ENCODE results near the gene SLC25A13.

SLC25A13 gene

GRCh38 chr7:96337519-96337918, 15.6 kb upstream of the SLC25A13 start:
- in situ Hi-C loops (cut with HindIII; ENCODE audit: low sequenced_read_pairs): no loop called here
- no peak overlapping the region for H3K4me3 ChIP-seq (ENCODE audit: low read depth, low read length)
- no peak for DNase-seq (ENCODE audit: low read depth)
- TF ChIP-seq CTCF (IDR thresholded peaks at IDR 0.05; ENCODE audit: low read depth, low read length, missing control alignments): no peak

- in situ Hi-C loops (cut with HindIII; ENCODE audit: low sequenced_read_pairs): no loop called here
- no peak overlapping the region for H3K4me3 ChIP-seq (ENCODE audit: low read depth, low read length)
- TF ChIP-seq CTCF (IDR thresholded peaks at IDR 0.05; ENCODE audit: low read depth, low read length, missing control alignments): no peak
- DNase-seq (ENCODE audit: low read depth): no peak
These were observed 10.4 kb upstream of the SLC25A13 start for GRCh38 chr7:96332325-96332724.

GRCh38 chr7:96331775-96332174, 9.9 kb upstream of the SLC25A13 start:
- in situ Hi-C loops (cut with HindIII; ENCODE audit: low sequenced_read_pairs): no loop called here
- no peak overlapping the region for H3K4me3 ChIP-seq (ENCODE audit: low read depth, low read length)
- no peak for DNase-seq (ENCODE audit: low read depth)
- no peak for TF ChIP-seq CTCF (IDR thresholded peaks at IDR 0.05; ENCODE audit: low read depth, low read length, missing control alignments)

- no peak overlapping the region for H3K4me3 ChIP-seq (ENCODE audit: low read depth, low read length)
- TF ChIP-seq CTCF (IDR thresholded peaks at IDR 0.05; ENCODE audit: low read depth, low read length, missing control alignments): no peak
- in situ Hi-C loops (cut with HindIII; ENCODE audit: low sequenced_read_pairs): no loop called here
- DNase-seq (ENCODE audit: low read depth): no peak
These were observed 9.3 kb upstream of the SLC25A13 start for GRCh38 chr7:96331233-96331632.

GRCh38 chr7:96330193-96330592, 8.3 kb upstream of the SLC25A13 start:
- no peak for DNase-seq (ENCODE audit: low read depth)
- in situ Hi-C loops (cut with HindIII; ENCODE audit: low sequenced_read_pairs): no loop called here
- no peak overlapping the region for H3K4me3 ChIP-seq (ENCODE audit: low read depth, low read length)
- no peak for TF ChIP-seq CTCF (IDR thresholded peaks at IDR 0.05; ENCODE audit: low read depth, low read length, missing control alignments)

- in situ Hi-C loops (cut with HindIII; ENCODE audit: low sequenced_read_pairs): no loop called here
- no peak overlapping the region for H3K4me3 ChIP-seq (ENCODE audit: low read depth, low read length)
- DNase-seq (ENCODE audit: low read depth): no peak
- no peak for TF ChIP-seq CTCF (IDR thresholded peaks at IDR 0.05; ENCODE audit: low read depth, low read length, missing control alignments)
These were observed 7.3 kb upstream of the SLC25A13 start for GRCh38 chr7:96329241-96329640.

- no peak for TF ChIP-seq CTCF (IDR thresholded peaks at IDR 0.05; ENCODE audit: low read depth, low read length, missing control alignments)
- in situ Hi-C loops (cut with HindIII; ENCODE audit: low sequenced_read_pairs): no loop called here
These were observed 6.1 kb upstream of the SLC25A13 start for GRCh38 chr7:96328016-96328415.

More at GRCh38 chr7:96328016-96328415, 6.1 kb upstream of the SLC25A13 start:
- no peak for DNase-seq (ENCODE audit: low read depth)
- no peak overlapping the region for H3K4me3 ChIP-seq (ENCODE audit: low read depth, low read length)

Measured in astrocyte of the cerebellum (primary cell).